OCI-LY3 (cell line): ENCODE data around the gene CASP8.

Experiments
- H2AFZ ChIP-seq: fragments of 200-600, 300-600 bp; shearing (Covaris generic); 2 replicates; pipeline ENCODE4 v1.6.0; 2014; ENCODE audit warnings: antibody characterized with exemption, low read depth, low read length
- H3K27ac ChIP-seq: fragments of 200-600, 300-600 bp; sonication (generic); 2 replicates; pipeline ENCODE4 v1.5.1; 2014; ENCODE audit warnings: mild to moderate bottlenecking, low read length, moderate library complexity, mixed read lengths
- H3K27me3 ChIP-seq: fragments of 200-600, 300-600 bp; sonication (generic); 2 replicates; pipeline ENCODE4 v1.6.1; 2014; ENCODE audit warnings: low read depth, low read length, mixed read lengths
- H3K36me3 ChIP-seq: fragments of 200-600, 300-600 bp; sonication (generic); replicated peaks from 2 replicates; pipeline ENCODE3; 2014; ENCODE audit warnings: low read depth, low read length, mixed read lengths
- H3K4me1 ChIP-seq: fragments of 300-600, 200-600 bp; sonication (generic); 2 replicates; pipeline ENCODE4 v1.6.1; 2014; ENCODE audit warnings: low read length, mixed read lengths
- H3K4me2 ChIP-seq: fragments of 200-600, 300-600 bp; sonication (generic); 2 replicates; pipeline ENCODE4 v1.6.1; 2014; ENCODE audit warnings: low read length, mixed read lengths
- H3K4me3 ChIP-seq: fragments of 300-600, 200-600 bp; sonication (generic); 2 replicates; pipeline ENCODE4 v1.5.1; 2014; ENCODE audit warnings: antibody characterized with exemption, mild to moderate bottlenecking, low read length, moderate library complexity
- H3K79me2 ChIP-seq: fragments of 300-600, 200-600 bp; shearing (Covaris generic); 2 replicates; pipeline ENCODE4 v1.6.1; 2014; ENCODE audit warnings: mild to moderate bottlenecking, low read length, mixed read lengths
- H3K9ac ChIP-seq: fragments of 300-600, 200-600 bp; shearing (Covaris generic); 2 replicates; pipeline ENCODE4 v1.6.0; 2014; ENCODE audit warnings: mild to moderate bottlenecking, low read length, moderate library complexity
- H3K9me3 ChIP-seq: fragments of 200-600, 300-600 bp; shearing (Covaris generic); 2 replicates; pipeline ENCODE4 v1.6.1; 2014; ENCODE audit warnings: low read length, mixed read lengths; ENCODE audit not compliant: insufficient read depth
- H4K20me1 ChIP-seq: fragments of 200-600, 300-600 bp; sonication (generic); 2 replicates; pipeline ENCODE4 v1.6.1; 2016; ENCODE audit warnings: low read length, mixed read lengths; ENCODE audit not compliant: insufficient read depth
- EZH2phosphoT487 ChIP-seq: fragments of 200-600 bp; shearing (Covaris generic); IDR thresholded peaks from 2 replicates; pipeline ENCODE4 v1.6.1; 2018; ENCODE audit warnings: antibody characterized with exemption, mixed run types, low read depth
- TF ChIP-seq, protein P1 (sequence below): fragments of 200-600, 300-600 bp; sonication (generic); IDR thresholded peaks from 2 replicates; pipeline ENCODE4 v1.5.1; 2014; ENCODE audit warnings: antibody characterized with exemption, low read length, low read depth

CASP8 gene

DNA sequence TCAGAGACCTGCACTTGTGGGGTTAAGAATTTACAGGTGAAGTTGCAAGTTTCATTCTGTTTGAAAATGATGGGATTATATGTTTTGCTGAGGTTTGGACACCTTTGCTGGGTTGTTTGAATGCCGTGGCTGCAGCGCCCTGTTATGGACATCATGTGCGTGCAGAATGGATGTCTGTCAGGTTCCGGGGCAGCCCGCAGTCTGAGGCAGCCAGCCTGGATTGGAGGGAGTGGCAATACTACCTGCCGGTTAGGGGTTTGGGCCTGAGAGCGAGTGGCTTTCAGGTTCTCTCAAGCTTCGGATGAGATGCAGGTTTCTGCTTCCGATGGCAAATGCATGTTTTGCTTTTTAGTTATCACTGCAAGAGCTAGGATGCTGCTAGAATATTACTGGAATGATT is 1.1 kb downstream of the CASP8 start:
- Histone ChIP-seq H3K36me3 (peaks cover 2% of the 10 kb centered on the region), H3K9me3 (no peaks in the 10 kb centered on the region), H4K20me1 (peaks cover 43% of the 10 kb centered on the region), H3K27me3 (no peaks in the 10 kb centered on the region), H2AFZ (no peak overlapping the region), H3K9ac (peak overlapping the region; percentile 86), H3K4me2 (peak overlapping the region; percentile 97), H3K27ac (peak overlapping the region; percentile 29), H3K4me1 (peaks cover 61% of the 10 kb centered on the region), H3K4me3 (peak overlapping the region; percentile 79), H3K79me2 (peaks cover 75% of the 10 kb centered on the region)
- no peak for TF ChIP-seq EZH2phosphoT487
- TF ChIP-seq, protein P1, sequence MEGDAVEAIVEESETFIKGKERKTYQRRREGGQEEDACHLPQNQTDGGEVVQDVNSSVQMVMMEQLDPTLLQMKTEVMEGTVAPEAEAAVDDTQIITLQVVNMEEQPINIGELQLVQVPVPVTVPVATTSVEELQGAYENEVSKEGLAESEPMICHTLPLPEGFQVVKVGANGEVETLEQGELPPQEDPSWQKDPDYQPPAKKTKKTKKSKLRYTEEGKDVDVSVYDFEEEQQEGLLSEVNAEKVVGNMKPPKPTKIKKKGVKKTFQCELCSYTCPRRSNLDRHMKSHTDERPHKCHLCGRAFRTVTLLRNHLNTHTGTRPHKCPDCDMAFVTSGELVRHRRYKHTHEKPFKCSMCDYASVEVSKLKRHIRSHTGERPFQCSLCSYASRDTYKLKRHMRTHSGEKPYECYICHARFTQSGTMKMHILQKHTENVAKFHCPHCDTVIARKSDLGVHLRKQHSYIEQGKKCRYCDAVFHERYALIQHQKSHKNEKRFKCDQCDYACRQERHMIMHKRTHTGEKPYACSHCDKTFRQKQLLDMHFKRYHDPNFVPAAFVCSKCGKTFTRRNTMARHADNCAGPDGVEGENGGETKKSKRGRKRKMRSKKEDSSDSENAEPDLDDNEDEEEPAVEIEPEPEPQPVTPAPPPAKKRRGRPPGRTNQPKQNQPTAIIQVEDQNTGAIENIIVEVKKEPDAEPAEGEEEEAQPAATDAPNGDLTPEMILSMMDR: peak; percentile 16

DNA sequence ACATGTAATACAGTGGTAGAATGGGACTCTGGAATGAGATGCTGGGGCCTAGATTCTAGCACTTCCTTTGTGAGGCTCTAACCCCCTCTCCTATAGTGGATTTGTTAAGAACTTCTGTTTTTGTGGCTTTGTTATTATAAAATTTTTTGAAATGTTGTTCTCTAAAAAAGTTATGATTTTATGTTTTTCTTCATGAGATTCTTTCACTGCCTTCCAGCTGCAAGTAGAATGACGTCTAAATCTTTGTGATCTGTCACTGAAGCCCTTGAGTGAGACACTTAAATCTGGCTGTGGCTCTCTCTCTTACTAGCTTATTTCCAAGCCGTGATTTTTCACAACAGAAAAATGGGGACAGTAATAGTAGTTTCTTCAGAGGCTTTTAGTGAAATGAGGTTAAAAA is 1.6 kb downstream of the CASP8 start:
- H3K9ac ChIP-seq: peak overlapping the region; percentile 86
- H3K9me3 ChIP-seq: no peaks in the 10 kb centered on the region
- H3K27ac ChIP-seq: peak overlapping the region; percentile 29
- H3K4me1 ChIP-seq: peaks cover 58% of the 10 kb centered on the region
- H3K4me2 ChIP-seq: peak overlapping the region; percentile 97
- H4K20me1 ChIP-seq: peaks cover 48% of the 10 kb centered on the region
- H3K36me3 ChIP-seq: peaks cover 6% of the 10 kb centered on the region
- no peak overlapping the region for H2AFZ ChIP-seq
- no peaks in the 10 kb centered on the region for H3K27me3 ChIP-seq
- no peak for TF ChIP-seq EZH2phosphoT487
- TF ChIP-seq, protein P1: no peak
- H3K4me3 ChIP-seq: peak overlapping the region; percentile 79
- H3K79me2 ChIP-seq: peaks cover 75% of the 10 kb centered on the region

DNA sequence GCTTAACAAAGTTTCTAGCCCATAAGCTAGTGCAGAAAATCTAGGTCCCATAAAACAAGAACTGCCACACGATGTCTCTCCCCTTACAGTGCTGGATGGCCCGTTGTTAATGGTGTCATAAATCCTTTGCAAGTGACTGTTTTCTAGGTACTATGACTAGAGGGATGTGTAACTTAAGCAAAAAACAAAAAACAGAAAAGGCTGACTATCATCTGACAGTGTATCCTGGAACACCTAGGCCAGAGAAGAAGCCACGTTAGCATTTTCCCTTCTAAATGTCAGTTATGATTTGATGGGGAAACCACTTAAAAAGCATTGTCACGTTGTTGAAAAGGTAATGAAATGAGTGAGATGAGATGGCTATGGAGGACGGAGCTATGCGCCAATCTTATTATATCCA is 2.4 kb downstream of the CASP8 start:
- Histone ChIP-seq H3K4me3 (peak overlapping the region; percentile 52), H3K4me1 (peaks cover 50% of the 10 kb centered on the region), H3K27me3 (no peaks in the 10 kb centered on the region), H3K9me3 (no peaks in the 10 kb centered on the region), H4K20me1 (peaks cover 56% of the 10 kb centered on the region), H2AFZ (no peak overlapping the region), H3K36me3 (peaks cover 13% of the 10 kb centered on the region), H3K4me2 (peak overlapping the region; percentile 67), H3K9ac (peak overlapping the region; percentile 29; the same call in 1 of the 2 replicates), H3K79me2 (peaks cover 83% of the 10 kb centered on the region), H3K27ac (no peak overlapping the region)
- TF ChIP-seq, protein P1: 0 out of 2 replicates have a peak, but pooled peaks have one; percentile 16
- TF ChIP-seq EZH2phosphoT487: no peak

DNA sequence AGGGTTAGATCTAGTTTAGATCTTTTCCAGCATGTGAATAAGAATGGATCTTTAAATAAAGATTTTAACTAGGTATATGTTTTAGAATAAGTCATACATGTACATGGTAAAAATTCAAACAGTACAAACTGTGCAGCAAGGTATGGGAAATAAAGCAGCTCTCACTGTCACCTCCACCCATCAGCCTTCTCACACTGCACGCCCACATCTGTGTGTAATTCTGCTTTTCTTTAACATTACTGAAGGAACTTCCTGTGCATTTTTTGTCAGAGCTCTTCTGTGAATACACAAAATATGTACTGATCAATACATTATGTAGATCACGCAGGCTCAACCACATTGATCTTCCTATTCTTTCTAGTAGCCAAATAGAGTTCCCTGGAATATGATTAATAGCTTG is 3.4 kb downstream of the CASP8 start:
- H3K36me3 ChIP-seq: peaks cover 18% of the 10 kb centered on the region
- TF ChIP-seq EZH2phosphoT487: no peak
- TF ChIP-seq, protein P1: no peak
- H3K27me3 ChIP-seq: no peaks in the 10 kb centered on the region
- no peak overlapping the region for H3K9ac ChIP-seq
- H3K27ac ChIP-seq: no peak overlapping the region
- peaks cover 87% of the 10 kb centered on the region for H3K79me2 ChIP-seq
- H3K4me3 ChIP-seq: no peak overlapping the region
- H3K4me1 ChIP-seq: peaks cover 40% of the 10 kb centered on the region
- H3K9me3 ChIP-seq: no peaks in the 10 kb centered on the region
- no peak overlapping the region for H3K4me2 ChIP-seq
- peaks cover 61% of the 10 kb centered on the region for H4K20me1 ChIP-seq
- no peak overlapping the region for H2AFZ ChIP-seq
